GM23338 (cell line): Measurements from ENCODE around the gene GRIA4. TPM values are rescaled to one million over a fixed set of nuclear protein-coding genes. Genes with fewer than 3 reads are reported as not detected.

Experiments
- ATAC-seq: fragments of 200-7000 bp; cut with Tn5 transposase; 3 replicates; pipeline ENCODE4 v1.9.1; 2020
- DNase-seq: peaks from one replicate; pipeline ENCODE4 v3.0.0-alpha.2; 2015; ENCODE audit warnings: low spot score
- H2AFZ ChIP-seq: fragments of 200-600 bp; sonication (generic); 2 replicates; pipeline ENCODE4 v1.8.0; 2016; ENCODE audit warnings: antibody characterized with exemption, mild to moderate bottlenecking, moderate library complexity
- H3F3A ChIP-seq: fragments of 200-600 bp; sonication (generic); replicated peaks from 2 replicates; pipeline ENCODE4 v1.8.0; 2017; ENCODE audit warnings: antibody characterized with exemption, mixed run types, low read depth
- H3K27ac ChIP-seq: fragments of 200-600 bp; sonication (generic); 2 replicates; pipeline ENCODE4 v1.6.1; 2016; ENCODE audit warnings: low read depth
- H3K27me3 ChIP-seq: fragments of 200-600 bp; sonication (generic); 2 replicates; pipeline ENCODE4 v1.8.0; 2016; ENCODE audit warnings: mild to moderate bottlenecking, mixed run types, moderate library complexity; ENCODE audit not compliant: insufficient read depth
- H3K36me3 ChIP-seq: fragments of 200-600 bp; sonication (generic); 2 replicates; pipeline ENCODE4 v1.8.0; 2016; ENCODE audit warnings: mild to moderate bottlenecking; ENCODE audit not compliant: insufficient read depth
- H3K4me1 ChIP-seq: fragments of 200-600 bp; sonication (generic); 2 replicates; pipeline ENCODE4 v1.8.0; 2016; ENCODE audit warnings: mild to moderate bottlenecking, moderate library complexity; ENCODE audit not compliant: insufficient read depth
- H3K4me2 ChIP-seq: fragments of 200-600 bp; sonication (generic); 2 replicates; pipeline ENCODE4 v1.7.1; 2017; ENCODE audit warnings: mixed run types
- H3K4me3 ChIP-seq: fragments of 200-600 bp; sonication (generic); 2 replicates; pipeline ENCODE4 v1.6.1; 2016; ENCODE audit warnings: mixed run types
- H3K79me2 ChIP-seq: fragments of 200-600 bp; sonication (generic); replicated peaks from 2 replicates; pipeline ENCODE4 v1.8.0; 2017; ENCODE audit warnings: mild to moderate bottlenecking; ENCODE audit not compliant: insufficient read depth
- H3K9me2 ChIP-seq: fragments of 200-600 bp; sonication (generic); 2 replicates; pipeline ENCODE4 v1.8.0; 2017; ENCODE audit not compliant: insufficient read depth
- H4K20me1 ChIP-seq: fragments of 200-600 bp; sonication (generic); replicated peaks from 2 replicates; pipeline ENCODE4 v1.8.0; 2017; ENCODE audit warnings: mild to moderate bottlenecking; ENCODE audit not compliant: insufficient read depth
- H3K27ac Mint-ChIP-seq: 2 replicates; pipeline ENCODE4 v1.8.0; 2020; ENCODE audit warnings: inconsistent platforms, mild to moderate bottlenecking, moderate library complexity, mixed read lengths
- H3K27me3 Mint-ChIP-seq: 3 replicates; pipeline ENCODE4 v1.8.0; 2022; ENCODE audit warnings: low read depth, mild to moderate bottlenecking, moderate library complexity, mixed read lengths, inconsistent platforms; ENCODE audit not compliant: insufficient read depth, poor library complexity
- H3K36me3 Mint-ChIP-seq: 3 replicates; pipeline ENCODE4 v1.8.0; 2021; ENCODE audit warnings: low read depth, mild to moderate bottlenecking, inconsistent platforms, moderate library complexity, mixed read lengths
- H3K4me1 Mint-ChIP-seq: 3 replicates; pipeline ENCODE4 v1.8.0; 2020; ENCODE audit warnings: mild to moderate bottlenecking, inconsistent platforms, mixed read lengths
- H3K4me3 Mint-ChIP-seq: 3 replicates; pipeline ENCODE4 v1.8.0; 2021; ENCODE audit warnings: moderate library complexity, mild to moderate bottlenecking, inconsistent platforms, mixed read lengths
- H3K9me3 Mint-ChIP-seq: 3 replicates; pipeline ENCODE4 v1.8.0; 2020; ENCODE audit warnings: moderate library complexity, mild to moderate bottlenecking, inconsistent platforms, mixed read lengths
- CREB1 ChIP-seq: fragments of 250-450 bp; sonication (Bioruptor Pico); IDR thresholded peaks from 2 replicates; pipeline ENCODE4 v1.5.0; 2020; ENCODE audit warnings: low read depth, mild to moderate bottlenecking, moderate library complexity
- CTCF ChIP-seq, 2 experiments: fragments of 200-600 bp in 1 of 2; sonication (generic) in 1 of 2; conservative IDR thresholded peaks; 2 replicates each; pipeline versions ENCODE4 v1.5.1 to v1.6.1; 2016 to 2017; ENCODE audit warnings: antibody characterized with exemption in 2 of 2, low read depth in 2 of 2, mild to moderate bottlenecking in 2 of 2, moderate library complexity in 1 of 2
- ETS1 ChIP-seq: IDR thresholded peaks from 2 replicates; pipeline ENCODE4 v1.6.1; 2016; ENCODE audit warnings: antibody characterized with exemption
- EZH2 ChIP-seq: fragments of 200-600 bp; sonication (generic); IDR thresholded peaks from one replicate; pipeline ENCODE4 v1.8.0; 2017; ENCODE audit warnings: antibody characterized with exemption, mild to moderate bottlenecking, low read depth; ENCODE audit not compliant: unreplicated experiment
- EZH2phosphoT487 ChIP-seq: fragments of 200-600 bp; sonication (generic); IDR thresholded peaks from one replicate; pipeline ENCODE4 v1.8.1; 2018; ENCODE audit warnings: antibody characterized with exemption; ENCODE audit not compliant: unreplicated experiment
- POLR2AphosphoS5 ChIP-seq: IDR thresholded peaks from 2 replicates; pipeline ENCODE4 v1.6.1; 2016; ENCODE audit warnings: antibody characterized with exemption, low read depth
- REST ChIP-seq: IDR thresholded peaks from one replicate; pipeline ENCODE4 v1.6.1; 2018; ENCODE audit warnings: antibody characterized with exemption; ENCODE audit not compliant: unreplicated experiment
- STAT1 ChIP-seq: IDR thresholded peaks from one replicate; pipeline ENCODE4 v1.6.1; 2016; ENCODE audit warnings: antibody characterized with exemption; ENCODE audit not compliant: unreplicated experiment
- ZNF114 ChIP-seq: fragments of 250-450 bp; sonication (Bioruptor Pico); IDR thresholded peaks from 2 replicates; pipeline ENCODE4 v1.5.0; 2020; ENCODE audit warnings: mild to moderate bottlenecking, moderate library complexity
- ZNF331 ChIP-seq: fragments of 250-450 bp; sonication (Bioruptor Pico); IDR thresholded peaks from 2 replicates; pipeline ENCODE4 v1.5.0; 2020; ENCODE audit warnings: low read depth, mild to moderate bottlenecking, moderate library complexity
- ZNF462 ChIP-seq: fragments of 250-450 bp; sonication (Bioruptor Pico); IDR thresholded peaks from 2 replicates; pipeline ENCODE4 v1.5.0; 2020; ENCODE audit warnings: mild to moderate bottlenecking, moderate library complexity
- polyA plus RNA-seq: library from polyadenylated mRNA; unstranded; fragments of >200 nt; fragmentation: Nextera tagmentation; extraction: Ambion mirVana; gene quantifications from 2 replicates; pipeline ENCODE4 v1.2.1, GENCODE V29; 2016
- total RNA-seq: library from RNA; depleted of rRNA; stranded (reverse); fragments of >200 nt; shearing (Covaris generic); gene quantifications from 2 replicates; pipeline ENCODE4 v1.2.3, GENCODE V29; 2014

Gene GRIA4
- total and polyA plus RNA-seq, 2 experiments from 2014 or later: 17.8 to 71.1 TPM

GRCh38 chr11:105923252-105923651 is 313.4 kb downstream of the GRIA4 start (continued):
- no peak for TF ChIP-seq CTCF (conservative IDR thresholded peaks at IDR 0.05; ENCODE audit: low read depth in 2 of 2)

- peaks cover 8% of the 10 kb centered on the region; the same call in 2 of the 3 replicates for H3K4me1 Mint-ChIP-seq
- H3K27ac Mint-ChIP-seq: no peak overlapping the region
- no peaks in the 10 kb centered on the region for H3F3A ChIP-seq
- no peaks in the 10 kb centered on the region for H3K36me3 Mint-ChIP-seq
- no peak overlapping the region for H3K4me2 ChIP-seq
- no peak for ATAC-seq
- no peaks in the 10 kb centered on the region for H3K27me3 Mint-ChIP-seq
- no peaks in the 10 kb centered on the region for H3K27me3 ChIP-seq
- no peak overlapping the region for H2AFZ ChIP-seq
- peaks cover 12% of the 10 kb centered on the region for H3K4me1 ChIP-seq
- no peak overlapping the region for H3K4me3 Mint-ChIP-seq
- no peak overlapping the region for H3K27ac ChIP-seq
- H3K36me3 ChIP-seq: no peaks in the 10 kb centered on the region
- H3K9me3 Mint-ChIP-seq: no peaks in the 10 kb centered on the region
- DNase-seq: no peak
- no peaks in the 10 kb centered on the region for H3K9me2 ChIP-seq
- no peaks in the 10 kb centered on the region for H3K79me2 ChIP-seq
- no peaks in the 10 kb centered on the region for H4K20me1 ChIP-seq
- no peak overlapping the region for H3K4me3 ChIP-seq
- TF ChIP-seq REST: no peak
- TF ChIP-seq ZNF331 (CRISPR knock-in tag): no peak
- no peak for TF ChIP-seq ZNF462
- no peak for TF ChIP-seq EZH2phosphoT487
- no peak for TF ChIP-seq EZH2
- TF ChIP-seq POLR2AphosphoS5: no peak
- TF ChIP-seq STAT1: no peak
- TF ChIP-seq ETS1: no peak
- TF ChIP-seq CREB1 (CRISPR knock-in tag): no peak
- TF ChIP-seq ZNF114 (CRISPR knock-in tag): no peak
These were observed 313.9 kb downstream of the GRIA4 start for GRCh38 chr11:105923807-105924206.
